RWPE1 (cell line): ENCODE data around the gene THAP3.

Experiments used
- CTCF ChIA-PET: fragments of 350-600 bp; sonication (Branson Sonifier 250); formaldehyde crosslinking; extraction: SDS; loops from one replicate; lab custom pipeline; 2021; lab: Yijun Ruan, JAX
- POLR2A ChIA-PET: fragments of 400-600 bp; formaldehyde crosslinking; extraction: SDS; loops from one replicate; lab custom pipeline; 2020; ENCODE audit warnings: antibody characterized with exemption; ENCODE audit not compliant: low non-redundant PET; lab: Yijun Ruan, JAX
- DNase-seq: peaks from one replicate; pipeline ENCODE4 v3.0.0; 2012; ENCODE audit warnings: low spot score
- H3K27ac ChIP-seq: fragments of 450-650 bp; 2 replicates; pipeline ENCODE4 v1.5.1; 2017
- TF ChIP-seq, protein P1 (sequence below): fragments of 450-650 bp; conservative IDR thresholded peaks from 2 replicates; pipeline ENCODE4 v1.5.1; 2017; ENCODE audit warnings: low read depth, mild to moderate bottlenecking

The THAP3 gene

GRCh38 chr1:6603915-6604558 is 20.6 kb upstream of the THAP3 start:
- H3K27ac ChIP-seq: peak overlapping the region; percentile 98
- TF ChIP-seq, protein P1, sequence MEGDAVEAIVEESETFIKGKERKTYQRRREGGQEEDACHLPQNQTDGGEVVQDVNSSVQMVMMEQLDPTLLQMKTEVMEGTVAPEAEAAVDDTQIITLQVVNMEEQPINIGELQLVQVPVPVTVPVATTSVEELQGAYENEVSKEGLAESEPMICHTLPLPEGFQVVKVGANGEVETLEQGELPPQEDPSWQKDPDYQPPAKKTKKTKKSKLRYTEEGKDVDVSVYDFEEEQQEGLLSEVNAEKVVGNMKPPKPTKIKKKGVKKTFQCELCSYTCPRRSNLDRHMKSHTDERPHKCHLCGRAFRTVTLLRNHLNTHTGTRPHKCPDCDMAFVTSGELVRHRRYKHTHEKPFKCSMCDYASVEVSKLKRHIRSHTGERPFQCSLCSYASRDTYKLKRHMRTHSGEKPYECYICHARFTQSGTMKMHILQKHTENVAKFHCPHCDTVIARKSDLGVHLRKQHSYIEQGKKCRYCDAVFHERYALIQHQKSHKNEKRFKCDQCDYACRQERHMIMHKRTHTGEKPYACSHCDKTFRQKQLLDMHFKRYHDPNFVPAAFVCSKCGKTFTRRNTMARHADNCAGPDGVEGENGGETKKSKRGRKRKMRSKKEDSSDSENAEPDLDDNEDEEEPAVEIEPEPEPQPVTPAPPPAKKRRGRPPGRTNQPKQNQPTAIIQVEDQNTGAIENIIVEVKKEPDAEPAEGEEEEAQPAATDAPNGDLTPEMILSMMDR: no peak
- ChIA-PET POLR2A (no interaction called here), CTCF (no interaction called here)
- DNase-seq: no peak

DNA sequence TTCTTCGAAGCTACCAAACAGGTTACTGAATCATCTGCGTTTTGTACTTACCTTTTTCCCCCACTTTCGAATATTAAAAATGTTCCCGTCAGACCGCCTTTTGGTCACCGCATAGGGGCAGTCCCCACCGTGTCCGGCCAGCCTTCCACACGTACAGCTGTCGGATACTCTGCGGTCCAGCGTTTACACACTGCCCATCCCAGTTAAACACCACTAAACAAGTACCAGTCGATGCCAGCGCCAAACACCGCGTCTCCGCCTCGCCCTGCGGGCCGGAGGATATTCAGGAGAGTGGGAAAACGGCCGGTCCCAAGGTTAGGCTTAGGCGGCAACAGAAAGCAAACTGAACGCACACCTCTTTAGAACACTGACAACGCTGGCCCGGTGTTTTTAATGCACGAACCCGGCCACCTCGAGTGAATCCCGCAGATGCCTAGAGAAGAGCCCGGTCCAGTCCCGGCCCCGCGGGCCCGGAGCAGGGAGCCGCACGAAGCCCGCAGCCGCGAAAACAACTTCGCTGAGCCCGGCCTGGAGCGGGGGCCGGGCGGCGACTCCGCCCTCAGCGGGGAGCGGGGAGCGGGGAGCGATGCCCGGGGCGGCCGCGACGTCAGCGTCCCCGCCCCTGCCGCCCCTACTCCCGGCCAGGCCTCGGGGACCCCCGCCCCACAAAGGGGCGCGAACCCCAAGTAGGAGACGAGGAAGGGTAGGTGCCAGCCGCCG is 11.9 kb upstream of the THAP3 start:
- H3K27ac ChIP-seq: peak overlapping the region; percentile 93
- ChIA-PET POLR2A (interaction anchor here (1.0 kb wide), 1 partner anchor 11 kb away, joined by 3 read pairs; the partner anchor contains the start of gene KLHL21), CTCF (interaction anchor here (0.6 to 1.2 kb wide), 2 partner anchors 12 to 128 kb away, joined by 3 read pairs; no protein-coding TSS in a partner anchor)
- DNase-seq: peak; percentile 69
- TF ChIP-seq, protein P1: no peak

DNA sequence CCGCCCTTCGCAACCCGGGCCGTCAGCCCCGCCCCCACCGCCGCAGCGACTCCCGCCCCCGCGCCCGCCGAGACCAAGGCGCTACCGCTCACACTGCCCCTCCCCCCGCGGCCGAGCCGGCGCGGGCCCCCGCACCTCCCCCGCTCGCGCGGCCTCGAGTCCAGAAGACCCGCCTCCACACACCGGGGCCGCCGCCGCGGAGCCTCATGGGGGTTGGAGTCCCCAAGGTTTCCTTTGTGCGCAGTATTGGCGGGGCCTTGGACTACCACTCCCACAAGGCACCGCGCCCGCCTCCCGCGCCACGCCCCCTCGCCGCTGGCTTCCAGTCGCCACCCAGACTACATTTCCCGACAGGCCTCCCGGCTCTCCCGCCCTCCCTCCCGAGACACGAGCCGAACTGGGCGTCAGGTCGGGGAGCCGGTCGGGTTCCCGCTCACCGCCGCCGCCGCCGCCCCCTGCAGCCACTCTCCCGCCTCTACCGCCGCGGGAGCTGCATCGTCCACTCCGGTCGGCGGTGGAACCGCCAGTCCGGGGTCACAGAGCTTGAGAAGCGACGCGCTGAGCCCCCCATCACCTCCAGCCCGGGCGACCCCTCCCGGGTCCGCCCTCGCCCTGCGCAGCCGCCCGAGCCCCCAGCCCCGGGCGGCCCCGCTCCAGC is 11.2 kb upstream of the THAP3 start, which contains the start of gene PHF13:
Gene PHF13, plus strand, starts transcription at position 371 of the 658 bp plus-strand sequence. CDS start 336 bp downstream, outside the sequence.
- peak within 1 kb of the TSS; percentile 93 for H3K27ac ChIP-seq
- ChIA-PET CTCF (no interaction called here), POLR2A (no interaction called here)
- TF ChIP-seq, protein P1: no peak
- DNase-seq: peak; percentile 99

GRCh38 chr1:6614019-6614928 is 10.4 kb upstream of the THAP3 start:
- ChIA-PET POLR2A (no interaction called here), CTCF (no interaction called here)
- peak; percentile 68 for DNase-seq
- H3K27ac ChIP-seq: peak overlapping the region; percentile 93
- TF ChIP-seq, protein P1: no peak

DNA sequence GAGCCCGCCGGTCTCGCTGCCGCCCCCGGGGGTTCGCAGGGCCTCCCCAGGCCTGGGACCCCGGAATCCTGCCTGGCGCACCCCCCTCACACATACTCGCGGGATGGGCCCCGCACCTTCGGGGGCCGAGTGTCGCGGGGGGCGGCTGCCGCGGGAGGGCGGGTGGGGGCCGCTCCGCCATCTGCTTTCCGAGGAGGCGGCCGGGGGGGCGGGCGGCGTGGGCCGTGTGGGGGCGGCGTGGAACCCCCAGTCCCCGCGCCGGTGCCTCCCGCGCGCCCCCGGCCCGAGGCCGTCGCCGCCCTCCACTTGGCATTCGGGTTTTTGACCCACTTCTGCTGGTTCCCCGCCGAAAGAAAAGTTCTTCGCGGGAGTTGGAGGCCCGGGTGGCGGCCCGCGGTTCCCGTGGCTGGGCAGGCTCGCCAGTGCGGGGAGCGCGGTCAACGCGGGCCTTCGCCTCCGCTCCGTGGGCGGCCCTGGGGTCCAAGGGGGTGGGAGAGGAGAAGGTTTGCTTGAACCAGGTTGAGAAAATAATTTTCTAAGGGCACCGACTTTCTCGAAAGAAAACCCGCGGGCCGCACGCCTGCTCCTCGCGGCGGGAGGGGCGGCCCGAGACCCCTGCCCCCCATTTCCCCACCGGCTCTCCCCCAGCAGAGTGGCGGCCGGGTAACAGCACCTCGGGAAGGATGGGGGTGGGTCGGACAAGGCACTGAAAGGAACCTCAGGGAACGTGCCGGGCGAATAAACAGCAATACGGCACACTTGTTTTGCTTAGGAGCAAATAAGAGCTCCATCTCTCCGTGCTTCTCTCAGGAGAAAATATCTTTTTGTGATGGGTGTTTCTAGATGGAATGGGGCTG is 9.5 kb upstream of the THAP3 start:
- POLR2A ChIA-PET: interaction anchor here (0.5 kb wide), 1 partner anchor 17 kb away, joined by 4 read pairs; no protein-coding TSS in a partner anchor
- DNase-seq: peak; percentile 30
- CTCF ChIA-PET: no interaction called here
- TF ChIP-seq, protein P1: no peak
- H3K27ac ChIP-seq: peak overlapping the region; percentile 93
